Sigmoid colon (tissue), 7 donors: ENCODE data around the gene LRRC2. TPM values are rescaled to one million over a fixed set of nuclear protein-coding genes. Genes with fewer than 3 reads are reported as not detected.

Experiments used
- DNase-seq: peaks from one replicate; pipeline ENCODE4 v3.0.0-alpha.2; 2019
- H3K27ac ChIP-seq, 4 donors: fragments of 200-600 bp; sonication (generic); one replicate each; pipeline ENCODE4 v1.5.1; 2016 to 2019; ENCODE audit warnings: mild to moderate bottlenecking in 1 of 4
- H3K27me3 ChIP-seq, 3 donors: fragments of 200-600 bp; sonication (generic); one replicate each; pipeline ENCODE4 v1.5.1; 2019; ENCODE audit warnings: mild to moderate bottlenecking in 1 of 3
- H3K36me3 ChIP-seq, 4 donors: fragments of 200-600 bp; sonication (generic); one replicate each; pipeline ENCODE4 v1.5.1; 2016 to 2019
- H3K4me1 ChIP-seq, 4 donors: fragments of 200-600 bp; sonication (generic); one replicate each; pipeline ENCODE4 v1.5.1; 2017 to 2019
- H3K4me3 ChIP-seq, 4 donors: fragments of 200-600 bp; sonication (generic); one replicate each; pipeline ENCODE4 v1.5.1; 2017 to 2019; ENCODE audit warnings: mild to moderate bottlenecking in 2 of 4, moderate library complexity in 1 of 4
- H3K9me3 ChIP-seq, 4 donors: fragments of 200-600 bp in 3 of 4; sonication (generic) in 3 of 4; one replicate each; pipeline versions ENCODE4 v1.5.1 to v1.6.1; 2013 to 2019
- CTCF ChIP-seq, 4 experiments: fragments of 450-650 bp in 3 of 4; fragments of 200-600 bp in 1 of 4; IDR thresholded peaks; one replicate each; pipeline ENCODE4 v1.5.1; 2016 to 2019; ENCODE audit warnings: antibody characterized with exemption in 4 of 4, mild to moderate bottlenecking in 3 of 4, moderate library complexity in 2 of 4
- EP300 ChIP-seq, 4 donors: sonication (generic); formaldehyde crosslinking; IDR thresholded peaks; one replicate each; pipeline ENCODE4 v1.6.1; 2017; ENCODE audit warnings: antibody characterized with exemption in 4 of 4
- POLR2A ChIP-seq, 2 donors: fragments of 450-650 bp; IDR thresholded peaks; one replicate each; pipeline ENCODE4 v1.6.1; 2016; ENCODE audit warnings: antibody characterized with exemption in 2 of 2, mild to moderate bottlenecking in 2 of 2, moderate library complexity in 2 of 2
- POLR2AphosphoS5 ChIP-seq, 4 donors: sonication (generic); formaldehyde crosslinking; IDR thresholded peaks; one replicate each; pipeline ENCODE4 v1.6.1; 2017; ENCODE audit warnings: antibody characterized with exemption in 4 of 4
- WGBS, 2 donors: extraction: QIAGEN DNeasy Blood & Tissue Kit; methylation state at CpG; one replicate each; pipeline ENCODE4 v1.1.7; 2013; 5-methylcytosine and 5-hydroxymethylcytosine counted together
- intact Hi-C: fragments of 100-400 bp; cut with DNase I; formaldehyde crosslinking; loops from one replicate; pipeline ENCODE4 v1.15.1; 2023
- polyA plus RNA-seq, 3 donors: library from polyadenylated mRNA; stranded (reverse); fragments of 200-250 nt; gene quantifications; one replicate each; pipeline ENCODE4 v1.2.3, GENCODE V29; 2013
- total RNA-seq, 4 donors: library from RNA; depleted of rRNA; stranded (reverse); fragments of >200 nt; gene quantifications; one replicate each; pipeline ENCODE4 v1.1.0, GENCODE V29; 2016
- donor health status: healthy with polysubstance abuse.
- donor health status: Bipolar disorder and iron deficiency.
- donor health status: healthy.

The LRRC2 gene
- total and polyA plus RNA-seq, 7 donors = 0.46 to 11.1 (median 3.6) TPM

DNA sequence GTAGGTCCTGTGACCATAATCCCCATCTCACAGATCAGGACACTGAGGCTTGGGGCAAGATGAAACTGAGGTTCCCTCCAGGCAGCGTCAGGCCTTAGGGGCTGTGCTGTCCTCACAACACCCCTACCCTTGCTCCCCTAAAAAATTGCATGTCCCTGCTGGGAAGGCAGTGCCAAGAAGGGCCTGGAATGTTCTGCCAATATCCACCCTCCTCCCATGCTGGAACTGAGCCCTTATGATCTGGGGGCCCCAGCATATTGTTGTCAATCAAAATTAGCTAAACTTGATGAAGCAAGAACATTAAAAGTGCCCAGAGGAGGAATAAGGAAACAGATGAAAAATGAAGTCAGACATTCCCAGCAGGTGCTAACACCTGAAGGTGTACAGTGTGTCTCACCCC, 81.7 kb downstream of the LRRC2 start:
- Histone ChIP-seq H3K36me3 (no peaks in the 10 kb centered on the region), H3K27ac (no peak overlapping the region), H3K27me3 (no peaks in the 10 kb centered on the region), H3K4me3 (no peak overlapping the region), H3K9me3 (no peaks in the 10 kb centered on the region), H3K4me1 (peaks cover 0 to 8% (median 5%) of the 10 kb centered on the region in 4 donors)
- no peak for TF ChIP-seq CTCF (IDR thresholded peaks at IDR 0.05)
- no peak for TF ChIP-seq POLR2AphosphoS5 (IDR thresholded peaks at IDR 0.05)
- TF ChIP-seq EP300 (IDR thresholded peaks at IDR 0.05) = no peak
- no peak for TF ChIP-seq POLR2A (IDR thresholded peaks at IDR 0.05)
- WGBS, 2 donors = 95 to 96% methylated on average over 1 of the region's 1 CpG
- intact Hi-C loops = no loop called here
- DNase-seq = no peak

DNA sequence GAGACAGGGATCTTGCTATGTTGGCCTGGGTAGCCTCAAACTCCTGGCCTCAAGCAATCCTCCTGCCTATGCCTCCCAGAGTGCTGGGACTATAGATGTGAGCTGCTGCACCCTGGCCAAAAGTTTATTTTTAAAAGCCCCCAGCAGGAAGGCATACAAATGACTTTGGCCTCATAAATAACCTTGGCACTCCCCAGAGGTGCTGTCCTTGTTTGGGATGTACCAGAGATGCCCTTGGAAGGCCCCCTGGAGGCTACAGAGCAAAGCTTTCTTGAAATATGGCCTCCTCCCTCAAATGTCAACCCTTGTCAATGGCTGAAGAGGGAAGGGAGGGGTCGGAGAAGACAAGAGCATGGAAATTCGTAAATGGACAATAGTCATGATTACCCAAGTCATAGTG, 82.3 kb downstream of the LRRC2 start:
- Histone ChIP-seq H3K27me3 (no peaks in the 10 kb centered on the region), H3K27ac (no peak overlapping the region), H3K4me1 (peaks cover 0 to 4% (median 3%) of the 10 kb centered on the region in 4 donors), H3K9me3 (no peaks in the 10 kb centered on the region), H3K4me3 (no peak overlapping the region), H3K36me3 (no peaks in the 10 kb centered on the region)
- intact Hi-C loops = no loop called here
- TF ChIP-seq POLR2AphosphoS5 (IDR thresholded peaks at IDR 0.05) (no peak), POLR2A (IDR thresholded peaks at IDR 0.05) (no peak), CTCF (IDR thresholded peaks at IDR 0.05) (no peak), EP300 (IDR thresholded peaks at IDR 0.05) (no peak)
- 89 to 96% methylated on average over 2 of the region's 2 CpGs for WGBS, 2 donors
- DNase-seq = no peak

DNA sequence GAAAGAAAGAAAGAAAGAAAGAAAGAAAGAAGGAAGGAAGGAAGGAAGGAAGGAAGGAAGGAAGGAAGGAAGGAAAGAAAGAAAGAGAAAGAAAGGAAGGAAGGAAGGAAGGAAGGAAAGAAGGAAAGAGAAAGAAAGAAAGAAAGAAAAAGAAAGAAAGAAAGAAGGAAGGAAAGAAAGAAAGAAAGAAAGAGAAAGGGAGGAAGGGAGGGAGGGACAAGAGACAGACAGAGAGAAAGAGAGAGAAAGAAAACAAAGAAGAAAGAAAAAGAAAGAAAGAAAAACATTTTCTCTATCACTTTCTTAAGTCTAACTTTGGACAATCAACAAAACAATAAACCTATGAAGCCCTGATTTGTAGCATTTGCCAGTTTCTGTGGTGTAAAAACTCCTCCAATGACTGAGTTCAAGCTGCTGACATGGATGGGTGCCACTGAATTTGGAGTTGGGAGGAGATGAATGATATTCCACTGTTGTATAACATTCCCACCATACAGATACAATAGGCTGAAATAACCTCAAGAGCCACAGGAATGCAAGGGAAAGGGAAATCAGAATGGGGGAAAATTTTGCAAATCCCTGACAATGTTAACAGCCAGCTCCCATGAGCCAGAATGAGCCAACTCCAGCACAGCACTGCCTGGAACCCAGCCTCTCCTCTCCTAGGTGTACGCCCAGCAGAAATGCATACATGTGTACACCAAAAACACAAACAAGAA, 83.3 kb downstream of the LRRC2 start:
- TF ChIP-seq POLR2A (IDR thresholded peaks at IDR 0.05) = no peak
- TF ChIP-seq CTCF (IDR thresholded peaks at IDR 0.05) = no peak
- no peak for TF ChIP-seq POLR2AphosphoS5 (IDR thresholded peaks at IDR 0.05)
- TF ChIP-seq EP300 (IDR thresholded peaks at IDR 0.05) = no peak
- WGBS, 2 donors = 85 to 88% methylated on average over 1 of the region's 1 CpG
- Histone ChIP-seq H3K36me3 (no peaks in the 10 kb centered on the region), H3K9me3 (no peaks in the 10 kb centered on the region), H3K4me1 (no peaks in the 10 kb centered on the region), H3K27me3 (no peaks in the 10 kb centered on the region), H3K4me3 (no peak overlapping the region), H3K27ac (no peak overlapping the region)
- intact Hi-C loops = no loop called here
- no peak for DNase-seq

DNA sequence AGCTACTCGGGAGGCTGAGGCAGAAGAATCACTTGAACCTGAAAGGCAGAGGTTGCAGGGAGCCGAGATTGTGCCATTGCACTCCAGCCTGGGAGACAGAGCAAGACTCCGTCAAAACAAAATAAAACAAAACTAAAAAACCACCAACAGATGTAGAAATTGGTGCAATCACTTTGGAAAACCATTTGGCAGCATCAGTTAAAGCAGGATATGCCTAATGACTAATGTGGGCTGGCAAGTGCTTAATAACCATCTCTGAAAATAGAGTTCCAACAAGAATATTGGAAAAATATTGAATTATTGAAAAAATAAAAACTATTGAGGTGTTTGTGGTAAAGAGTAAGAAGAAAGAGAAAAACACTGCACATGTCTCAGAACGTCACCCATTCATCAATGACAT, 84.5 kb downstream of the LRRC2 start:
- H3K36me3 ChIP-seq = no peaks in the 10 kb centered on the region
- intact Hi-C loops = no loop called here
- DNase-seq = no peak
- H3K27me3 ChIP-seq = no peaks in the 10 kb centered on the region
- H3K4me3 ChIP-seq = no peak overlapping the region
- no peaks in the 10 kb centered on the region for H3K9me3 ChIP-seq
- TF ChIP-seq POLR2A (IDR thresholded peaks at IDR 0.05) (no peak), EP300 (IDR thresholded peaks at IDR 0.05) (no peak), POLR2AphosphoS5 (IDR thresholded peaks at IDR 0.05) (no peak), CTCF (IDR thresholded peaks at IDR 0.05) (no peak)
- 89 to 94% methylated on average over 4 of the region's 4 CpGs for WGBS, 2 donors
- no peaks in the 10 kb centered on the region for H3K4me1 ChIP-seq
- no peak overlapping the region for H3K27ac ChIP-seq
